MM.1S (cell line): ENCODE results near the gene EMID1.

Experiments
- DNase-seq: peaks from one replicate; pipeline ENCODE4 v3.0.0-alpha.2; 2015
- H2AFZ ChIP-seq: fragments of 300-600 bp; sonication (generic); 2 replicates; pipeline ENCODE4 v1.6.0; 2016; ENCODE audit warnings: antibody characterized with exemption, low read length
- H3F3A ChIP-seq: fragments of 300-600 bp; sonication (generic); 2 replicates; pipeline ENCODE4 v1.6.1; 2016; ENCODE audit warnings: mild to moderate bottlenecking, antibody characterized with exemption, low read length, moderate library complexity, mixed read lengths; ENCODE audit not compliant: insufficient read depth
- H3K27ac ChIP-seq: fragments of 300-600 bp; sonication (generic); 2 replicates; pipeline ENCODE4 v1.5.1; 2016; ENCODE audit warnings: mild to moderate bottlenecking, low read length
- H3K27me3 ChIP-seq: fragments of 300-600 bp; sonication (generic); replicated peaks from 2 replicates; pipeline ENCODE4 v1.6.0; 2016; ENCODE audit warnings: low read length; ENCODE audit not compliant: insufficient read depth
- H3K36me3 ChIP-seq: fragments of 300-600 bp; sonication (generic); replicated peaks from 2 replicates; pipeline ENCODE4 v1.6.1; 2016; ENCODE audit warnings: mild to moderate bottlenecking, low read length, mixed read lengths; ENCODE audit not compliant: insufficient read depth
- H3K4me1 ChIP-seq: fragments of 300-600 bp; sonication (generic); 2 replicates; pipeline ENCODE4 v1.6.1; 2016; ENCODE audit warnings: low read length, mixed read lengths
- H3K4me2 ChIP-seq: fragments of 300-600 bp; sonication (generic); 2 replicates; pipeline ENCODE4 v1.6.0; 2016; ENCODE audit warnings: low read depth, low read length
- H3K4me3 ChIP-seq: fragments of 300-600 bp; sonication (generic); 2 replicates; pipeline ENCODE4 v1.5.1; 2016; ENCODE audit warnings: low read length, mixed read lengths
- H3K79me2 ChIP-seq: fragments of 300-600 bp; sonication (generic); 2 replicates; pipeline ENCODE4 v1.6.1; 2016; ENCODE audit warnings: mixed run types, low read length, mixed read lengths
- H3K9ac ChIP-seq: fragments of 300-600 bp; sonication (generic); 2 replicates; pipeline ENCODE4 v1.6.1; 2016; ENCODE audit warnings: low read length, mixed read lengths
- H3K9me2 ChIP-seq: fragments of 300-600 bp; sonication (generic); replicated peaks from 2 replicates; pipeline ENCODE4 v1.6.1; 2016; ENCODE audit warnings: mild to moderate bottlenecking, low read length, mixed read lengths; ENCODE audit not compliant: insufficient read depth
- H3K9me3 ChIP-seq: fragments of 300-600 bp; sonication (generic); replicated peaks from 2 replicates; pipeline ENCODE4 v1.6.1; 2016; ENCODE audit warnings: mild to moderate bottlenecking, low read length, mixed read lengths; ENCODE audit not compliant: insufficient read depth
- H4K20me1 ChIP-seq: fragments of 300-600 bp; sonication (generic); 2 replicates; pipeline ENCODE4 v1.6.1; 2016; ENCODE audit warnings: mild to moderate bottlenecking, low read length, moderate library complexity, mixed read lengths; ENCODE audit not compliant: insufficient read depth
- CTCF ChIP-seq: fragments of 300-600 bp; sonication (generic); IDR thresholded peaks from 2 replicates; pipeline ENCODE4 v1.5.1; 2016; ENCODE audit warnings: antibody characterized with exemption, low read length, mixed read lengths
- EZH2 ChIP-seq: fragments of 300-600 bp; sonication (generic); optimal IDR thresholded peaks from 2 replicates; pipeline ENCODE3; 2017; ENCODE audit warnings: low read depth, mild to moderate bottlenecking, antibody characterized with exemption, low read length, mixed read lengths
- EZH2phosphoT487 ChIP-seq: fragments of 300-600 bp; sonication (generic); IDR thresholded peaks from 2 replicates; pipeline ENCODE4 v1.6.1; 2018; ENCODE audit warnings: antibody characterized with exemption, low read length

The EMID1 gene

GRCh38 chr22:29267858-29268510 lies 62.3 kb downstream of the EMID1 start, which contains the start of the genes EWSR1 and RHBDD3:
TSS of gene EWSR1 (plus strand) at chr22:29268268. CDS start at chr22:29268337, 69 bp downstream.
TSS of gene RHBDD3 (minus strand) at chr22:29267981. CDS start at chr22:29265626, 2,355 bp downstream.
- Histone ChIP-seq H3K9me3 (no peaks in the 10 kb centered on the region), H2AFZ (peak within 1 kb of the TSS; percentile 82), H3K36me3 (peaks cover 7% of the 10 kb centered on the region), H3K4me1 (peaks cover 21% of the 10 kb centered on the region), H3K27ac (peak within 1 kb of the TSS; percentile 89), H3K79me2 (peaks cover 75% of the 10 kb centered on the region), H4K20me1 (peaks cover 40% of the 10 kb centered on the region), H3K4me3 (peak within 1 kb of the TSS; percentile 87), H3K4me2 (peak within 1 kb of the TSS; percentile 99), H3K9me2 (no peaks in the 10 kb centered on the region), H3F3A (0 out of 2 replicates have a peak, but pooled peaks cover 8% of the 10 kb centered on the region), H3K27me3 (no peaks in the 10 kb centered on the region), H3K9ac (peak within 1 kb of the TSS; percentile 100)
- peak; percentile 95 for DNase-seq
- TF ChIP-seq CTCF (no peak), EZH2phosphoT487 (no peak), EZH2 (no peak)

- H3K79me2 ChIP-seq = peaks cover 82% of the 10 kb centered on the region
- H3K9me3 ChIP-seq = no peaks in the 10 kb centered on the region
- H4K20me1 ChIP-seq = peaks cover 47% of the 10 kb centered on the region
- peaks cover 13% of the 10 kb centered on the region for H3K36me3 ChIP-seq
- TF ChIP-seq CTCF (0 out of 2 replicates have a peak, but pooled peaks have one; percentile 4), EZH2phosphoT487 (no peak), EZH2 (no peak)
- peak overlapping the region; percentile 99 for H3K4me2 ChIP-seq
- H3K9ac ChIP-seq = peak overlapping the region; percentile 100
- H3K9me2 ChIP-seq = no peaks in the 10 kb centered on the region
- H3K27ac ChIP-seq = peak overlapping the region; percentile 89
- peak; percentile 54 for DNase-seq
- H2AFZ ChIP-seq = 0 out of 2 replicates have a peak overlapping the region, but pooled peaks have one; percentile 82
- peak overlapping the region; percentile 87 for H3K4me3 ChIP-seq
- H3K27me3 ChIP-seq = no peaks in the 10 kb centered on the region
- H3F3A ChIP-seq = 0 out of 2 replicates have a peak, but pooled peaks cover 8% of the 10 kb centered on the region
- H3K4me1 ChIP-seq = peaks cover 21% of the 10 kb centered on the region
These were observed 63.0 kb downstream of the EMID1 start for GRCh38 chr22:29268511-29269229.

GRCh38 chr22:29269230-29269604 lies 63.5 kb downstream of the EMID1 start:
- H2AFZ ChIP-seq = no peak overlapping the region
- no peaks in the 10 kb centered on the region for H3K9me3 ChIP-seq
- H3K36me3 ChIP-seq = peaks cover 18% of the 10 kb centered on the region
- no peaks in the 10 kb centered on the region for H3K27me3 ChIP-seq
- H3K4me3 ChIP-seq = peak overlapping the region; percentile 87
- H3K79me2 ChIP-seq = peaks cover 86% of the 10 kb centered on the region
- peak overlapping the region; percentile 99 for H3K4me2 ChIP-seq
- no peak for DNase-seq
- H4K20me1 ChIP-seq = peaks cover 52% of the 10 kb centered on the region
- H3K9ac ChIP-seq = peak overlapping the region; percentile 100
- TF ChIP-seq CTCF = no peak
- TF ChIP-seq EZH2 = no peak
- no peak for TF ChIP-seq EZH2phosphoT487
- peak overlapping the region; percentile 89 for H3K27ac ChIP-seq
- peaks cover 21% of the 10 kb centered on the region for H3K4me1 ChIP-seq
- H3K9me2 ChIP-seq = no peaks in the 10 kb centered on the region
- 0 out of 2 replicates have a peak, but pooled peaks cover 8% of the 10 kb centered on the region for H3F3A ChIP-seq
